ENCODE measurements around the gene RFX5. TPM values are rescaled to one million over a fixed set of nuclear protein-coding genes. Genes with fewer than 3 reads are reported as not detected.
"Not testable (repeated sequence)": the region's sequence is repeated elsewhere in the genome, so short reads cannot be mapped to it uniquely, and the experiment has no call there.

Gene RFX5
- total and polyA plus RNA-seq, 9 donors: 20.2 to 30.3 (median 25.6) TPM

- WGBS (ENCODE audit: insufficient coverage): 85% methylated on average over 2 of the region's 3 CpGs
Observed at GRCh38 chr1:151362308-151363155, 15.5 kb upstream of the RFX5 start.

GRCh38 chr1:151361883-151362282, 14.8 kb upstream of the RFX5 start:
- DNase-seq: no peak
- peaks cover 27% of the 10 kb centered on the region for H3K36me3 ChIP-seq (ENCODE audit: control insufficient read depth, insufficient read depth, low read length)
- H3K27ac ChIP-seq (ENCODE audit: low read length): no peak overlapping the region

More at GRCh38 chr1:151362308-151363155, 15.5 kb upstream of the RFX5 start:
- no peak overlapping the region for H3K27ac ChIP-seq (ENCODE audit: low read length)
- peaks cover 10% of the 10 kb centered on the region for H3K9me3 ChIP-seq (replicated peaks; ENCODE audit: control insufficient read depth, low read depth, low read length)
- no peak for DNase-seq
- H3K36me3 ChIP-seq (ENCODE audit: control insufficient read depth, insufficient read depth, low read length): peaks cover 29% of the 10 kb centered on the region
- no peaks in the 10 kb centered on the region for H3K27me3 ChIP-seq (ENCODE audit: control insufficient read depth, insufficient read depth, low read length)
- H3K4me1 ChIP-seq (ENCODE audit: control insufficient read depth, insufficient read depth, low read length): no peaks in the 10 kb centered on the region
- H3K4me3 ChIP-seq (ENCODE audit: low read length): no peak overlapping the region

GRCh38 chr1:151356696-151357095, 9.6 kb upstream of the RFX5 start:
- no peak overlapping the region for H3K4me3 ChIP-seq (ENCODE audit: low read length)
- no peaks in the 10 kb centered on the region for H3K4me1 ChIP-seq (ENCODE audit: control insufficient read depth, insufficient read depth, low read length)
- DNase-seq: no peak
- peaks cover 6% of the 10 kb centered on the region for H3K9me3 ChIP-seq (replicated peaks; ENCODE audit: control insufficient read depth, low read depth, low read length)
- H3K36me3 ChIP-seq (ENCODE audit: control insufficient read depth, insufficient read depth, low read length): no peaks in the 10 kb centered on the region
- no CpG with 5 or more reads among the region's 2 CpGs for WGBS (ENCODE audit: insufficient coverage)
- H3K27me3 ChIP-seq (ENCODE audit: control insufficient read depth, insufficient read depth, low read length): no peaks in the 10 kb centered on the region
- H3K27ac ChIP-seq (ENCODE audit: low read length): no peak overlapping the region

More at GRCh38 chr1:151361883-151362282, 14.8 kb upstream of the RFX5 start:
- Histone ChIP-seq H3K9me3 (replicated peaks; ENCODE audit: control insufficient read depth, low read depth, low read length) (peaks cover 10% of the 10 kb centered on the region), H3K4me3 (ENCODE audit: low read length) (no peak overlapping the region), H3K4me1 (ENCODE audit: control insufficient read depth, insufficient read depth, low read length) (no peaks in the 10 kb centered on the region), H3K27me3 (ENCODE audit: control insufficient read depth, insufficient read depth, low read length) (no peaks in the 10 kb centered on the region)

GRCh38 chr1:151352021-151352718, 5.1 kb upstream of the RFX5 start:
- no peak for DNase-seq
- Histone ChIP-seq H3K27me3 (ENCODE audit: control insufficient read depth, insufficient read depth, low read length) (no peaks in the 10 kb centered on the region), H3K4me3 (ENCODE audit: low read length) (no peak overlapping the region)

GRCh38 chr1:151350323-151350722, 3.3 kb upstream of the RFX5 start:
- not testable (repeated sequence) for H3K9me3 ChIP-seq (replicated peaks; ENCODE audit: control insufficient read depth, low read depth, low read length); H3K27me3 ChIP-seq (ENCODE audit: control insufficient read depth, insufficient read depth, low read length); H3K36me3 ChIP-seq (ENCODE audit: control insufficient read depth, insufficient read depth, low read length); H3K4me3 ChIP-seq (ENCODE audit: low read length); DNase-seq; H3K27ac ChIP-seq (ENCODE audit: low read length)
- 73% methylated on average over 2 of the region's 9 CpGs for WGBS (ENCODE audit: insufficient coverage)
- peaks cover 15% of the 10 kb centered on the region for H3K4me1 ChIP-seq (ENCODE audit: control insufficient read depth, insufficient read depth, low read length)

More at GRCh38 chr1:151352021-151352718, 5.1 kb upstream of the RFX5 start:
- WGBS (ENCODE audit: insufficient coverage): 92% methylated on average over 2 of the region's 6 CpGs
- no peak overlapping the region for H3K27ac ChIP-seq (ENCODE audit: low read length)
- H3K4me1 ChIP-seq (ENCODE audit: control insufficient read depth, insufficient read depth, low read length): peaks cover 4% of the 10 kb centered on the region
- H3K9me3 ChIP-seq (replicated peaks; ENCODE audit: control insufficient read depth, low read depth, low read length): peaks cover 8% of the 10 kb centered on the region
- H3K36me3 ChIP-seq (ENCODE audit: control insufficient read depth, insufficient read depth, low read length): no peaks in the 10 kb centered on the region

GRCh38 chr1:151347523-151348246, 633 bp upstream of the RFX5 start:
- 13% methylated on average over 1 of the region's 12 CpGs for WGBS (ENCODE audit: insufficient coverage)
- Histone ChIP-seq H3K9me3 (replicated peaks; ENCODE audit: control insufficient read depth, low read depth, low read length) (peaks cover 8% of the 10 kb centered on the region), H3K27me3 (ENCODE audit: control insufficient read depth, insufficient read depth, low read length) (no peaks in the 10 kb centered on the region), H3K36me3 (ENCODE audit: control insufficient read depth, insufficient read depth, low read length) (peaks cover 31% of the 10 kb centered on the region), H3K27ac (ENCODE audit: low read length) (peak overlapping the region; percentile 56), H3K4me3 (ENCODE audit: low read length) (peak overlapping the region; percentile 82), H3K4me1 (ENCODE audit: control insufficient read depth, insufficient read depth, low read length) (peaks cover 15% of the 10 kb centered on the region)
- no peak for DNase-seq

GRCh38 chr1:151346082-151346768, 827 bp downstream of the RFX5 start:
- Histone ChIP-seq H3K9me3 (replicated peaks; ENCODE audit: control insufficient read depth, low read depth, low read length) (peaks cover 2% of the 10 kb centered on the region), H3K36me3 (ENCODE audit: control insufficient read depth, insufficient read depth, low read length) (peaks cover 43% of the 10 kb centered on the region), H3K4me3 (ENCODE audit: low read length) (peak overlapping the region; percentile 82), H3K27ac (ENCODE audit: low read length) (peak overlapping the region; percentile 99), H3K4me1 (ENCODE audit: control insufficient read depth, insufficient read depth, low read length) (peaks cover 15% of the 10 kb centered on the region), H3K27me3 (ENCODE audit: control insufficient read depth, insufficient read depth, low read length) (no peaks in the 10 kb centered on the region)
- 0% methylated on average over 2 of the region's 7 CpGs for WGBS (ENCODE audit: insufficient coverage)
- DNase-seq: no peak

GRCh38 chr1:151344291-151344690, 2.8 kb downstream of the RFX5 start:
- no peak overlapping the region for H3K4me3 ChIP-seq (ENCODE audit: low read length)
- no peaks in the 10 kb centered on the region for H3K9me3 ChIP-seq (replicated peaks; ENCODE audit: control insufficient read depth, low read depth, low read length)
- H3K4me1 ChIP-seq (ENCODE audit: control insufficient read depth, insufficient read depth, low read length): peaks cover 17% of the 10 kb centered on the region
- no peak for DNase-seq
- H3K27ac ChIP-seq (ENCODE audit: low read length): no peak overlapping the region
- peaks cover 43% of the 10 kb centered on the region for H3K36me3 ChIP-seq (ENCODE audit: control insufficient read depth, insufficient read depth, low read length)
- no peaks in the 10 kb centered on the region for H3K27me3 ChIP-seq (ENCODE audit: control insufficient read depth, insufficient read depth, low read length)
- WGBS (ENCODE audit: insufficient coverage): 94% methylated on average over 3 of the region's 6 CpGs

- H3K27me3 ChIP-seq (ENCODE audit: control insufficient read depth, insufficient read depth, low read length): no peaks in the 10 kb centered on the region
- H3K27ac ChIP-seq (ENCODE audit: low read length): no peak overlapping the region
- 80% methylated on average over 5 of the region's 9 CpGs for WGBS (ENCODE audit: insufficient coverage)
- peaks cover 43% of the 10 kb centered on the region for H3K36me3 ChIP-seq (ENCODE audit: control insufficient read depth, insufficient read depth, low read length)
- no peaks in the 10 kb centered on the region for H3K9me3 ChIP-seq (replicated peaks; ENCODE audit: control insufficient read depth, low read depth, low read length)
- DNase-seq: no peak
- peaks cover 17% of the 10 kb centered on the region for H3K4me1 ChIP-seq (ENCODE audit: control insufficient read depth, insufficient read depth, low read length)
- H3K4me3 ChIP-seq (ENCODE audit: low read length): no peak overlapping the region
Observed at GRCh38 chr1:151343587-151343986, 3.5 kb downstream of the RFX5 start.

Measured in muscle of leg (tissue), 11 donors.